Right lobe of liver (tissue), 6 donors: ENCODE data around the gene AZU1. TPM values are rescaled to one million over a fixed set of nuclear protein-coding genes. Genes with fewer than 3 reads are reported as not detected.
"Not testable (repeated sequence)": the region's sequence is repeated elsewhere in the genome, so short reads cannot be mapped to it uniquely, and the experiment has no call there.

Experiments used
- ATAC-seq, 4 donors: fragments of 200-7000 bp; cut with Tn5 transposase; one replicate each; pipeline ENCODE4 v1.9.1; 2020; ENCODE audit warnings: mild to moderate bottlenecking in 4 of 4, moderate library complexity in 4 of 4
- DNase-seq, 3 donors: peaks; one replicate each; pipeline ENCODE4 v3.0.0-alpha.2; 2020
- H3K27ac ChIP-seq, 3 donors: fragments of 200-600 bp; one replicate each; pipeline ENCODE4 v1.8.0; 2022
- H3K27me3 ChIP-seq, 2 donors: fragments of 200-600 bp; one replicate each; pipeline ENCODE4 v1.8.0; 2022
- H3K36me3 ChIP-seq, 4 donors: fragments of 200-600 bp; sonication (generic) in 1 of 4; one replicate each; pipeline versions ENCODE4 v1.5.1 to v1.8.0; 2017 to 2022; ENCODE audit warnings: control low read depth in 1 of 4
- H3K4me1 ChIP-seq, 4 donors: fragments of 200-600 bp; sonication (generic) in 1 of 4; one replicate each; pipeline versions ENCODE4 v1.5.1 to v1.8.0; 2017 to 2022; ENCODE audit warnings: control low read depth in 1 of 4
- H3K4me3 ChIP-seq, 3 donors: fragments of 200-600 bp; one replicate each; pipeline ENCODE4 v1.8.0; 2022
- H3K9me3 ChIP-seq, 4 donors: fragments of 200-600 bp; sonication (generic) in 1 of 4; one replicate each; pipeline versions ENCODE4 v1.5.1 to v1.8.0; 2017 to 2022; ENCODE audit warnings: control low read depth in 1 of 4
- POLR2A ChIP-seq: fragments of 450-650 bp; IDR thresholded peaks from one replicate; pipeline ENCODE4 v1.6.1; 2017; ENCODE audit warnings: antibody characterized with exemption, mild to moderate bottlenecking
- WGBS: methylation state at CpG from one replicate; pipeline ENCODE4 v1.1.6; 2018; ENCODE audit warnings: low coverage, low lambda C conversion rate; ENCODE audit not compliant: insufficient coverage; ENCODE audit errors: missing lambda C conversion rate; 5-methylcytosine and 5-hydroxymethylcytosine counted together
- intact Hi-C, 2 donors: fragments of 100-400 bp; cut with DNase I; formaldehyde crosslinking; loops; one replicate each; pipeline versions ENCODE4 v1.11.2 to v1.14.1; 2022
- total RNA-seq, 6 experiments: library from RNA; depleted of rRNA in 2 of 6; stranded (reverse); fragments of >200 nt in 2 of 6; fragmentation: NEBNext Ultra II Directional in 3 of 6; extraction: Animal tissue kit (Norgen Biotek cat#: 25700) in 3 of 6; gene quantifications; one replicate each; pipeline versions ENCODE4 v1.1.0 to v1.2.4, GENCODE V29; 2016 to 2023
- TF ChIP-seq, protein P1 (sequence below), 4 donors: fragments of 200-600 bp in 3 of 4; fragments of 450-650 bp in 1 of 4; IDR thresholded peaks; one replicate each; pipeline versions ENCODE4 v1.5.1 to v1.8.0; 2016 to 2022; ENCODE audit warnings: antibody characterized with exemption in 4 of 4, mild to moderate bottlenecking in 2 of 4
- donor health status: DM: no; HTN: yes; CAD: no.
- donor health status: DM: no; HTN: no; CAD: no.
- donor health status: DM: no; HTN: no; CAD: no.
- donor health status: DM: no; HTN: yes; CAD: no.
- donor health status: DM: no; HTN: yes; CAD: no.

The AZU1 gene
- total RNA-seq, 6 experiments from 2014 or later, result 0.15 to 3.6 (median 1.8) TPM; not detected in 3

DNA sequence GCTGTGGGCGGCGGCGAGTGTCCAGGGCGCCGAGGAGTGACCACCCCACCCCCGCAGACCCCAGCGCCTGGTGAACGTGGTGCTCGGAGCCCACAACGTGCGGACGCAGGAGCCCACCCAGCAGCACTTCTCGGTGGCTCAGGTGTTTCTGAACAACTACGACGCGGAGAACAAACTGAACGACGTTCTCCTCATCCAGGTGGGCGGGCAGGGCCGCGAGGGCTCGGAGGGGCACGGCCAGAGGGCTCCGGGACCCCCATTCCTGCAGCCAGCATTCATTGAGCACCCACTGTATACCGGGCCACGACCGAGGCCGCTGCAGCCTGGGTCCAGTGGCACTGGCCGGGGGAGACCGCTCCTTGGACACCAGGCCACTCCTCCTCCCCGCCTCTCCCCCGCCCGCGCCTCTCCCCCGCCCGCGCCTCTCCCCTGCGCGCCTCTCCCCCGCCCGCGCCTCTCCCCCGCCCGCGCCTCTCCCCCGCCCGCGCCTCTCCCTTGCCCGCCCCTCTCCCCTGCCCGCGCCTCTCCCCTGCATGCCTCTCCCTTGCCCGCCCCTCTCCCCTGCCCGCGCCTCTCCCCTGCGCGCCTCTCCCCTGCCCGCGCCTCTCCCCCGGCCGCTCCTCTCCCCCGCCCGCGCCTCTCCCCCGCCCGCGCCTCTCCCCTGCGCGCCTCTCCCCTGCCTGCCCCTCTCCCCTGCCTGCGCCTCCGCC, 16.4 kb downstream of the AZU1 start:
- Histone ChIP-seq H3K4me3 (no peak overlapping the region), H3K27ac (no peak overlapping the region), H3K4me1 (peaks cover 0 to 8% (median 0%) of the 10 kb centered on the region in 4 donors), H3K9me3 (no peaks in the 10 kb centered on the region), H3K36me3 (no peaks in the 10 kb centered on the region), H3K27me3 (peaks cover 0 to 8% of the 10 kb centered on the region in 2 donors)
- DNase-seq (no peak), ATAC-seq (peak in 2 of 4 donors; percentile 5 to 20)
- intact Hi-C loops, result no loop called here
- 44% methylated on average over 34 of the region's 70 CpGs for WGBS
- TF ChIP-seq, protein P1, sequence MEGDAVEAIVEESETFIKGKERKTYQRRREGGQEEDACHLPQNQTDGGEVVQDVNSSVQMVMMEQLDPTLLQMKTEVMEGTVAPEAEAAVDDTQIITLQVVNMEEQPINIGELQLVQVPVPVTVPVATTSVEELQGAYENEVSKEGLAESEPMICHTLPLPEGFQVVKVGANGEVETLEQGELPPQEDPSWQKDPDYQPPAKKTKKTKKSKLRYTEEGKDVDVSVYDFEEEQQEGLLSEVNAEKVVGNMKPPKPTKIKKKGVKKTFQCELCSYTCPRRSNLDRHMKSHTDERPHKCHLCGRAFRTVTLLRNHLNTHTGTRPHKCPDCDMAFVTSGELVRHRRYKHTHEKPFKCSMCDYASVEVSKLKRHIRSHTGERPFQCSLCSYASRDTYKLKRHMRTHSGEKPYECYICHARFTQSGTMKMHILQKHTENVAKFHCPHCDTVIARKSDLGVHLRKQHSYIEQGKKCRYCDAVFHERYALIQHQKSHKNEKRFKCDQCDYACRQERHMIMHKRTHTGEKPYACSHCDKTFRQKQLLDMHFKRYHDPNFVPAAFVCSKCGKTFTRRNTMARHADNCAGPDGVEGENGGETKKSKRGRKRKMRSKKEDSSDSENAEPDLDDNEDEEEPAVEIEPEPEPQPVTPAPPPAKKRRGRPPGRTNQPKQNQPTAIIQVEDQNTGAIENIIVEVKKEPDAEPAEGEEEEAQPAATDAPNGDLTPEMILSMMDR (IDR thresholded peaks at IDR 0.05), result no peak
- TF ChIP-seq POLR2A, result no peak

DNA sequence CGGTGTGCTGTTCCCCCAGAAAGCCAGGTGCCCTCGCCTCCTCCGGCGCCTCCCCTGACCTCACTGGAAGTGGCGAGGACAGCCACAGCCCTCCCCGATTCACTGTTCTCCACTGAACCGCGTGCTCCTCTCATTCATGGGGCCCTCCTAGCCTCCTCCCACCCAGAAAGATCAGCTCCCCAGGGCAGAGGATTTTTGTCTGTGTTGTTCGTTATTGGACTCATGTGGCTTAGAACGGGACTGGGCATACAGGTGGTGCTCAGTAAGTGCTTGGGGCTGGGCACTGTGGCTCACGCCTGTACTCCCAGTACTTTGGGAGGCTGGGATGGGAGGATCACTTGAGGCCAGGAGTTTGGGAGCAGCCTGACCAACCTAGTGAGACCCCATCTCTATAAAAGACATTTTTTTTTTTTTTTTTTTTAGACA, 16.9 kb downstream of the AZU1 start:
- Histone ChIP-seq H3K27ac (no peak overlapping the region), H3K4me1 (peaks cover 0 to 8% (median 0%) of the 10 kb centered on the region in 4 donors), H3K27me3 (peaks cover 0 to 8% of the 10 kb centered on the region in 2 donors), H3K4me3 (no peak overlapping the region), H3K36me3 (no peaks in the 10 kb centered on the region), H3K9me3 (no peaks in the 10 kb centered on the region)
- intact Hi-C loops, result no loop called here
- TF ChIP-seq, protein P1 (IDR thresholded peaks at IDR 0.05), result no peak
- no peak for TF ChIP-seq POLR2A
- ATAC-seq (no peak), DNase-seq (no peak)
- WGBS, result 49% methylated on average over 10 of the region's 11 CpGs

DNA sequence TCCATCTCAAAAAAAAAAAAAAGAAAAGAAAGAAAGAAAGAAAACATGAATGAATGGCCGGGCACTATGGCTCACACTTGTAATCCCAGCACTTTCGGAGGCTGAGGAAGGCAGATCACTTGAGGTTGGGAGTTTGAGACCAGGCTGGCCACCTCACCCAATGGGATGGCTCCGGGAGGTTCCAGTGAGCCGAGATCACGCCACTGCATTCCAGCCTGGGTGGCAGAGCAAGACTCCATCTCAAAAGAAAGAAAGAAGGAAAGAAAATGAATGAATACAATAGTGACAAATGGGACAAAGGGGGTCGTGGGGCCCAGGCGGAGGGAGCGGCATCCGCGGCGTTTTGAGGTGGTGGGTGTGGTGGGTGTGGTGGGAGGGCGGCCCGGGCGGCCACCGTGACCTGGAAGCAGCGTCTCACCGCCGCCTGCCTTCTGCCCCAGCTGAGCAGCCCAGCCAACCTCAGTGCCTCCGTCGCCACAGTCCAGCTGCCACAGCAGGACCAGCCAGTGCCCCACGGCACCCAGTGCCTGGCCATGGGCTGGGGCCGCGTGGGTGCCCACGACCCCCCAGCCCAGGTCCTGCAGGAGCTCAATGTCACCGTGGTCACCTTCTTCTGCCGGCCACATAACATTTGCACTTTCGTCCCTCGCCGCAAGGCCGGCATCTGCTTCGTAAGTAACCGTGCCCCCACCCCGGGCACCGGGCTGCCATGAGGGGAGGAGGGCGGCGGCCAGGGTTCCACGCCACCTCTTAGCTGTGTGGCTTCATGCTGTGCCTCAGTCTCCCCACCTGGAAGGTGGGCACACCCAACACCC, 18.3 kb downstream of the AZU1 start:
- Histone ChIP-seq H3K27me3 (peaks cover 0 to 8% of the 10 kb centered on the region in 2 donors), H3K27ac (no peak overlapping the region), H3K36me3 (no peaks in the 10 kb centered on the region), H3K4me3 (no peak overlapping the region), H3K4me1 (peaks cover 0 to 13% (median 3%) of the 10 kb centered on the region in 4 donors), H3K9me3 (no peaks in the 10 kb centered on the region)
- DNase-seq (no peak), ATAC-seq (no peak)
- intact Hi-C loops, result no loop called here
- WGBS, result 53% methylated on average over 7 of the region's 37 CpGs
- TF ChIP-seq, protein P1 (IDR thresholded peaks at IDR 0.05), result no peak
- TF ChIP-seq POLR2A, result no peak

DNA sequence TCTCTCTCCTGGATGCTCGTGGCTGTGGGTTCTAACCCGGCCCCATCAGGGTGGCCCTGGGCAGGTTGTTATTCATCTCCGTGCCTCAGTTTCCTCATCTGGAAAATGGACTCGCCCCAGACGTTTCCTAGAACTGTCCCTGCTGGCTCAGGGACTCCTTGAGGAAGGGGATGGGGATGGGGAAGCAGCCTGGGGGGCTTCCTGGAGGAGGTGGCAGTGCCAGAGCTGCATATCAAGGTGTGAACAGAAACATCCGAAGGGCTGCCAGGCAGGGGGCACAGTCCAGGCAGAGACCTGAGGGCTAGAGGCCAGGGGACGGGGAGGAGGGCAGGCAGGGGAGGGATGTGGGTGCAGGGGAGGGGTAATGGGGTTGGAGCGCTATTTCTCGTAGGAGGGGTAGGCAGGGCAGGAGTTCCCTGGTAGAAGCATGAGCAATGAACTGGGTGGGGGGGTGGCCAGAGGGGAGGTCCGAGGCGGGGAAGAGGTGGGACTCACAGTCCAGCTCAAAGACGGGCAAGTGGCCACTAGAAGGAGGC, 20.8 kb downstream of the AZU1 start:
- intact Hi-C loops, result no loop called here
- Histone ChIP-seq H3K9me3 (no peaks in the 10 kb centered on the region), H3K4me3 (no peak overlapping the region), H3K27me3 (peaks cover 0 to 6% of the 10 kb centered on the region in 2 donors), H3K4me1 (peaks cover 0 to 11% (median 4%) of the 10 kb centered on the region in 4 donors), H3K27ac (no peak overlapping the region), H3K36me3 (no peaks in the 10 kb centered on the region)
- DNase-seq (no peak), ATAC-seq (no peak)
- WGBS, result 23% methylated on average over 11 of the region's 12 CpGs
- no peak for TF ChIP-seq POLR2A
- TF ChIP-seq, protein P1 (IDR thresholded peaks at IDR 0.05), result no peak

DNA sequence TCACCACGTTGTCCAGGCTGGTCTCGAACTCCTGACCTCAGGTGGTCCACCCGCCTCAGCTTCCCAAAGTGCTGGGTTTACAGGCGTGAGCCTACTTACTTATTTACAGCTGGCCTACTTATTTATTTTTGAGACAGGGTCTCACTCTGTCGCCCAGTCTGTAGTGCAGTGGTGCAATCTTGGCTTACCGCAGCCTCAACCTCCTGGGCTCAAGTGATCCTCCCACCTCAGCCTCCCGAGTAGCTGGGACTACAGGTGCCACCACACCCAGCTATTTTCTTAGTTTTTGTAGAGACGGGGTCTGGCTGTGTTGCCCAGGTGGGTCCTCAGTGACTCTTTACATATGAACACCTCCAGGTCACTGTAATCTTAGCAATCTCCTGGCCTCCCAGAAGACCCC, 21.6 kb downstream of the AZU1 start:
- H3K4me3 ChIP-seq, intact Hi-C loops, H3K4me1 ChIP-seq, DNase-seq, ATAC-seq, H3K27me3 ChIP-seq, H3K9me3 ChIP-seq, H3K36me3 ChIP-seq, H3K27ac ChIP-seq: not testable (repeated sequence)
- WGBS, result 77% methylated on average over 6 of the region's 8 CpGs
